MV-4-11 (cell line): ENCODE results near the gene IGSF5.
"Not testable (repeated sequence)": the region's sequence is repeated elsewhere in the genome, so short reads cannot be mapped to it uniquely, and the experiment has no call there.

Source experiments
- DNase-seq: peaks from one replicate; lab custom pipeline; 2025; lab: John Stamatoyannopoulos, UW

The IGSF5 gene

GRCh38 chr21:39744883-39745282, at the start of gene IGSF5:
Gene IGSF5 (plus strand): TSS chr21:39745183. CDS start chr21:39745510, 327 bp downstream.
- not testable (repeated sequence) for DNase-seq

GRCh38 chr21:39696196-39696595, 48.8 kb upstream of the IGSF5 start:
- DNase-seq, result no peak

GRCh38 chr21:39696618-39697017, 48.4 kb upstream of the IGSF5 start:
- no peak for DNase-seq

GRCh38 chr21:39700318-39700717, 44.7 kb upstream of the IGSF5 start:
- no peak for DNase-seq

- DNase-seq, result no peak
These were observed 41.4 kb upstream of the IGSF5 start for GRCh38 chr21:39703578-39703977.

- DNase-seq, result no peak
These were observed 39.1 kb upstream of the IGSF5 start for GRCh38 chr21:39705849-39706248.

DNA sequence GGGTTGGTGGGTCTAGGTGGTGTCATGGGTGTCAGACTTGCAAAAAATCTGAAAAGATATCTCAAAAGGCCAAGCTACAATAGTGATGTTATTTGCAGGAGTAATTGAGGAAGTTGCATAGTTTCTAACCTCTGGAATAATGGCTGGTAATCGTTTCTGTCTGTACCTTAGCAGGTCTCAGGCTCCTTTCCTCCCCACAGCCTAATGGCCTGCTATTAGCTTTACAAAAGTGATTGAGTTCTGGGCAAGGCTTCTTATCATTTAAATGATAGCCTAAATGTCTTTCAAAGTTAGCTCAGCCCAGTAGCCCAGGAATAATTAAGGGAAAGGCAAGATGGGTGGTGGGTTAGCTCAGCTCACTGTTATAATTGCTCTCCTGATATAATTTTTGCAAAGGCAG, 37.7 kb upstream of the IGSF5 start:
- no peak for DNase-seq

GRCh38 chr21:39710866-39711265, 34.1 kb upstream of the IGSF5 start:
- DNase-seq, result no peak

- DNase-seq, result no peak
These were observed 32.7 kb upstream of the IGSF5 start for GRCh38 chr21:39712273-39712672.

DNA sequence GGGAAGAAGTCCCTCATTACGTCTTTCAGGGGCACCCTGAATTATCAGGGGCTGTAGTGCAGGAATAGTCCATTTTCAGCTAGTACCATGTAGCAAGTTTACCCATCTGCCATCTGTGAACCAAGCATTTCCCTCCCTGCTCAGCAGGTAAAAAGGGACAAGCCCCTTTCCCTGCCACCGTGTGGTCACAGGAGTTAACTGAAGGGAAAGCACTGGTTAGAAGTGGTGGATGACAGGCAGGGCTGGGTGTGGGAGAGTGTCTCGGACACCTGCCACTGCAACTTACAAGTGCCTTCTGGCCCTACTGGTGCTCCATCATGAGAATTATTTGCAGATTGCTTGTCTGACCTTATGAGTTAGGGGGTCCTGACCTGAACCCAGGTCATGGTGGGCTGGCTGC, 32.0 kb upstream of the IGSF5 start:
- no peak for DNase-seq

GRCh38 chr21:39713905-39714304, 31.1 kb upstream of the IGSF5 start:
- DNase-seq, result no peak

- DNase-seq, result no peak
These were observed 30.7 kb upstream of the IGSF5 start for GRCh38 chr21:39714331-39714730.

GRCh38 chr21:39715804-39716397, 29.1 kb upstream of the IGSF5 start:
- no peak for DNase-seq

- no peak for DNase-seq
These were observed 24.7 kb upstream of the IGSF5 start for GRCh38 chr21:39720126-39720778.

- no peak for DNase-seq
These were observed 23.1 kb upstream of the IGSF5 start for GRCh38 chr21:39721885-39722284.

DNA sequence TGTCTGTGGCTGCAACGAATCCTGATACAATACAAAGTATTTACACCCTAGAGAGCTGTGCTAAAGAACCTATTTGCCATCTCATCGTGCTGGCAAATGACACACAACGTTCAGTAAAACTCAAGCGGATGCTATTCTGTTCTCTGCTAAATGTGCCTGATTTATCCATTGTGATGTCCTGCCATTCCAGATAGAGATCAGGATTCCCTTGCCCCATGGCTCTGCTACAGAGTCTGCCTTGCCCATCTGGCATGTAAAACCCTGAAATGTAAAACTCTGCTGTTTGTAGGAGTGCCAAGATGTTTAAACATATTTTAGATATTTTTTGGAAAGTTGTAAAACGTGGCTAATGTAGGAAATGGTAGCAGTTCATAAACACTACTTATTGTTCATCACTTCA, 20.0 kb upstream of the IGSF5 start:
- DNase-seq, result no peak

DNA sequence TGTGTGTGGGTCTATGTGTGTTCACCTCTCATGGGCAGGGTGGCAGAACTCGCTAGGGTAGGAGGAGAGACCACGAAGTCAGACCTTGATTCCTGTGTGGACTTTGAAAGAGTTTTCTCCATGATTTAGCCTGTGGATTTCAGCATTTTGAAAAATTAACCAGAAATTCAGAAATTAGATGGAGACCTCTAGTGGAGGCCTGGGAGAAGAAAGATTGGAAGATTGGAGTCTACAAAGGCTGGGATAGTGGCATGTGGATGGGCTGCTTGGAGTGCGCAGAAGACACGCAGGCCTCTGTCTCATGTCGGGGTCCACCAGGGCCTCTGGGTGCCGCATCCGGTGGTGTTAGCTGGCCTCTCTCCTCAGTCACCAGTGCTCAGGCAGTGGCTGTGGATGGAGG, 18.9 kb upstream of the IGSF5 start:
- DNase-seq, result no peak

GRCh38 chr21:39727401-39728120, 17.4 kb upstream of the IGSF5 start:
- DNase-seq, result no peak

- no peak for DNase-seq
These were observed 16.6 kb upstream of the IGSF5 start for GRCh38 chr21:39728341-39728740.

- no peak for DNase-seq
These were observed 14.4 kb upstream of the IGSF5 start for GRCh38 chr21:39730418-39731157.

- no peak for DNase-seq
These were observed 8.3 kb upstream of the IGSF5 start for GRCh38 chr21:39736716-39737115.

GRCh38 chr21:39737376-39738000, 7.5 kb upstream of the IGSF5 start:
- DNase-seq, result no peak
